AG09319 (cell line): ENCODE data around the gene SLC41A2.
"Not testable (repeated sequence)": the region's sequence is repeated elsewhere in the genome, so short reads cannot be mapped to it uniquely, and the experiment has no call there.

ENCODE experiments used
- DNase-seq: peaks from one replicate; pipeline ENCODE4 v3.0.0-alpha.2; 2010; ENCODE audit warnings: low read depth; ENCODE audit errors: extremely low read depth
- TF ChIP-seq, protein P1 (sequence below): IDR thresholded peaks from 2 replicates; pipeline ENCODE4 v1.5.1; 2011; ENCODE audit warnings: low read depth, mild to moderate bottlenecking, inconsistent platforms, low read length, moderate library complexity

The SLC41A2 gene

GRCh38 chr12:104991565-104992128 is 33.6 kb upstream of the SLC41A2 start:
- no peak for DNase-seq
- TF ChIP-seq, protein P1, sequence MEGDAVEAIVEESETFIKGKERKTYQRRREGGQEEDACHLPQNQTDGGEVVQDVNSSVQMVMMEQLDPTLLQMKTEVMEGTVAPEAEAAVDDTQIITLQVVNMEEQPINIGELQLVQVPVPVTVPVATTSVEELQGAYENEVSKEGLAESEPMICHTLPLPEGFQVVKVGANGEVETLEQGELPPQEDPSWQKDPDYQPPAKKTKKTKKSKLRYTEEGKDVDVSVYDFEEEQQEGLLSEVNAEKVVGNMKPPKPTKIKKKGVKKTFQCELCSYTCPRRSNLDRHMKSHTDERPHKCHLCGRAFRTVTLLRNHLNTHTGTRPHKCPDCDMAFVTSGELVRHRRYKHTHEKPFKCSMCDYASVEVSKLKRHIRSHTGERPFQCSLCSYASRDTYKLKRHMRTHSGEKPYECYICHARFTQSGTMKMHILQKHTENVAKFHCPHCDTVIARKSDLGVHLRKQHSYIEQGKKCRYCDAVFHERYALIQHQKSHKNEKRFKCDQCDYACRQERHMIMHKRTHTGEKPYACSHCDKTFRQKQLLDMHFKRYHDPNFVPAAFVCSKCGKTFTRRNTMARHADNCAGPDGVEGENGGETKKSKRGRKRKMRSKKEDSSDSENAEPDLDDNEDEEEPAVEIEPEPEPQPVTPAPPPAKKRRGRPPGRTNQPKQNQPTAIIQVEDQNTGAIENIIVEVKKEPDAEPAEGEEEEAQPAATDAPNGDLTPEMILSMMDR = no peak

DNA sequence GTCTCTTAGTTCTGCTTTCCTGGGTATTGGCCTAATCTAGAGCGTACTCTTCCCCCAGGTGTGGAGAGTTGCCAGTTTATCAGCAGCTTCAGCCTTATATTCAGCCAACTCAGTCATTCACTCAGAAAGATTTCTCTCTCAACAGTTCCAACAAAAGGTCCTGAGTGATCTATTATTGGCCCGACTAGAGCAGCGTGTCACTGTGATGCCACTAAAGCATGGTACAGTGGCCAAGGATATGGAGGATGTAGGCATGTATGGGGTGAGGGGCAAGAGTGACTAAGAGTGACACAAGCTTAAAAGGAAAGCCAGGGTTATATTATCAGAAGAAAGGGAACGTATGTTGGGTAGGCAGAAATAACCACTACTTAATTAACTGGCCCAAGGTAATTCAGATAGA is 32.9 kb upstream of the SLC41A2 start:
- TF ChIP-seq, protein P1 = no peak
- DNase-seq = no peak

GRCh38 chr12:104986022-104986941 is 28.2 kb upstream of the SLC41A2 start, which contains the start of gene NOPCHAP1:
Gene NOPCHAP1 (plus strand): TSS chr12:104986316. CDS start chr12:104986353, 37 bp downstream.
- TF ChIP-seq, protein P1 = no peak
- peak; percentile 40 for DNase-seq

DNA sequence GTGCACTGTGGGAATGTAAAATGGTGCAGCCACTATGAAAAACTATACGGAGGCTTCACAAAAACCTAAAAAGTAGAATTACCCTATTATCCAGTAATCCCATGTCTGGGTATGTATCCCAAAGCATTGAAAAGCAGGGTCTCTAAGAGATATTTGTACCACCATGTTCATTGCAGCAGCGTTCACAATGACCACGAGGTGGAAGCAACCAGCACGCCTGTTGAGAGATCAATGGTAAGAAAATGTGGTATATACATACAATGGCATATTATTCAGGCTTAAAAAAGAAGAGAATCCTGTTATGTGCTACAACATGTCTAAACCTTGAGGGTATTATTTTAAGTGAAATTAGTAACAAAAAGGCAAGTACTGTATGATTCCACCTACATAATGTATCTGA is 27.1 kb upstream of the SLC41A2 start:
- DNase-seq = no peak
- TF ChIP-seq, protein P1 = no peak

DNA sequence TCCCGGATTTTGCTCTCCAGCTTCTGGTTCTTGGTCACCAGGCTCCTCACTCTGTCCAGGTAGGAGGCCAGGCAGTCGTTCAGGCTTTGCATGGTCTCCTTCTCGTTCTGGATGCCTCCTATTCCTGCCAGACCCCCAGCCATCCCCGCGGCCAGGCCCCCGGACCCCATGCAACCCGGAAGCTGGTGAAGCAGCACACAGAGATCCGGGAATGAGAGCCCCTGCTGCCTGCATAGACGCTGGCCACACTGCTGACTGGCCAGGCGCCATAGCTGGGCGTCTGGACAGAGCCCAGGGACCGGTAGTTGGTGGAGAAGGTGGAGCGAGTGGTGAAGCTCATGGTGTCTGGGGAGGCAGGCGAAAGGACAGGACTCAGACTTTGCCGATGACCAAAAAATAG is 19.6 kb upstream of the SLC41A2 start:
- DNase-seq = not testable (repeated sequence)

- DNase-seq = no peak
- TF ChIP-seq, protein P1 = no peak
These were observed 18.6 kb upstream of the SLC41A2 start for GRCh38 chr12:104976703-104977102.

DNA sequence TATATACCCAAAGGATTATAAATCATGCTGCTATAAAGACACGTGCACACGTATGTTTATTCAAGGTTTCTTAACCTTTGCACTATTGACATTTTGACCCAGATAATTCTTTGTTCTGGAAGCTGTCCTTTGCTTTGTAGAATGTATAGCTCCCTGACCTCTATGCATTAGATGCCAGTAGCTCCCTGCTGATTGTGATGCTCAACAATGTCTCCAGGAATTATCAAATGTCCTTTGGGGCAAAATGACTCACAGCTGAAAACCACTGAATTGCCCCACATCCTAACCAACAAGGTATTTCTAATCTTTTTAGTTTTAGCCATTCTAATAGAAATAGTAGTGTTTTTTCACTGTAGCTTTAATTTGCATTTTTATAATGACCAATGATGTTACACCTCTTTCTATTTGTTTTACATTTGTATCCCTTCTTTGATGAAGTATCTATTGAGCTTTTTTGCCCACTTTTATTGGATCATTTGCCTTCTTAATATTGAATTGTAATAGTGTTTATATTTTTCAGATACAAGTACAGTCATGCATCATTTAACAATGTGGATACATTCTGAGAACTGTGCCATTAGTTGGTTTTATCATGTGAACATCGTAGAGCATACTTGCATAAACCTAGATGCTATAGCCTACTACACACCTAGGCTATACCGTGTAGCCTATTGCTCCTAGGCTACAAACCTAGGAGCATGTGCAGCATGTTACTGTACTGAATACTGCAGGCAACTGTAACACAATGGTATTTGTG is 17.7 kb upstream of the SLC41A2 start:
- DNase-seq = no peak
- TF ChIP-seq, protein P1 = no peak
